Trophoblast cell (in vitro differentiated cells and primary cell): ENCODE results near the gene CNP.
A peak's percentile ranks its signal among the peaks of the same experiment; 100 is the strongest.

Experiments
- DNase-seq, 2 donors: peaks; one replicate each; pipeline ENCODE4 v3.0.0-alpha.2; 2016
- H2AFZ ChIP-seq: 2 replicates; pipeline ENCODE4 v1.6.1; 2013; ENCODE audit warnings: low read length, moderate library complexity, mild to moderate bottlenecking; ENCODE audit not compliant: insufficient read depth, poor library complexity
- H2AK5ac ChIP-seq: 2 replicates; pipeline ENCODE4 v1.6.1; 2013; ENCODE audit warnings: mild to moderate bottlenecking, low read length
- H2BK120ac ChIP-seq: 2 replicates; pipeline ENCODE4 v1.6.1; 2013; ENCODE audit warnings: low read length, mild to moderate bottlenecking, moderate library complexity; ENCODE audit not compliant: insufficient read depth, poor library complexity
- H2BK12ac ChIP-seq: 2 replicates; pipeline ENCODE4 v1.6.1; 2013; ENCODE audit warnings: mild to moderate bottlenecking, low read length, moderate library complexity
- H2BK5ac ChIP-seq: 2 replicates; pipeline ENCODE4 v1.6.1; 2013; ENCODE audit warnings: low read length, low read depth, moderate library complexity, mild to moderate bottlenecking; ENCODE audit not compliant: poor library complexity
- H3K14ac ChIP-seq: 2 replicates; pipeline ENCODE4 v1.6.1; 2013; ENCODE audit warnings: mild to moderate bottlenecking, low read length
- H3K18ac ChIP-seq: 2 replicates; pipeline ENCODE4 v1.6.1; 2013; ENCODE audit warnings: mild to moderate bottlenecking, low read length
- H3K23ac ChIP-seq: 2 replicates; pipeline ENCODE4 v1.6.1; 2013; ENCODE audit warnings: low read length
- H3K27ac ChIP-seq: 2 replicates; pipeline ENCODE4 v1.5.1; 2013; ENCODE audit warnings: low read depth, mild to moderate bottlenecking, inconsistent platforms, low read length, moderate library complexity
- H3K27me3 ChIP-seq: 2 replicates; pipeline ENCODE4 v1.6.1; 2013; ENCODE audit warnings: inconsistent platforms, mild to moderate bottlenecking, low read length, moderate library complexity; ENCODE audit not compliant: insufficient read depth
- H3K36me3 ChIP-seq, 2 experiments: 1 replicate in 1 of 2; 2 replicates in 1 of 2; pipeline ENCODE4 v1.6.1; 2013; ENCODE audit warnings: low read length in 2 of 2, mild to moderate bottlenecking in 2 of 2, moderate library complexity in 1 of 2; ENCODE audit not compliant: insufficient read depth in 2 of 2, control insufficient read depth in 1 of 2
- H3K4ac ChIP-seq: 2 replicates; pipeline ENCODE4 v1.6.1; 2013; ENCODE audit warnings: low read depth, mild to moderate bottlenecking, low read length, moderate library complexity
- H3K4me1 ChIP-seq, 2 experiments: 1 replicate in 1 of 2; 2 replicates in 1 of 2; pipeline ENCODE4 v1.6.1; 2013; ENCODE audit warnings: low read length in 2 of 2, mild to moderate bottlenecking in 2 of 2, moderate library complexity in 1 of 2; ENCODE audit not compliant: insufficient read depth in 2 of 2, control insufficient read depth in 1 of 2
- H3K4me2 ChIP-seq: 2 replicates; pipeline ENCODE4 v1.6.1; 2013; ENCODE audit warnings: inconsistent platforms, mild to moderate bottlenecking, low read length, moderate library complexity
- H3K4me3 ChIP-seq: 2 replicates; pipeline ENCODE4 v1.5.1; 2013; ENCODE audit warnings: mild to moderate bottlenecking, low read depth, low read length, inconsistent platforms
- H3K79me1 ChIP-seq: one replicate; pipeline ENCODE4 v1.6.1; 2013; ENCODE audit warnings: low read length
- H3K79me2 ChIP-seq: 2 replicates; pipeline ENCODE4 v1.6.1; 2013; ENCODE audit warnings: low read length, mild to moderate bottlenecking; ENCODE audit not compliant: control insufficient read depth, insufficient read depth, poor library complexity
- H3K9ac ChIP-seq: 2 replicates; pipeline ENCODE4 v1.6.1; 2013; ENCODE audit warnings: mild to moderate bottlenecking, low read length
- H3K9me3 ChIP-seq: 2 replicates; pipeline ENCODE4 v1.6.1; 2013; ENCODE audit warnings: low read depth, mild to moderate bottlenecking, control low read depth, inconsistent platforms, low read length; ENCODE audit not compliant: insufficient read depth
- H4K12ac ChIP-seq: 2 replicates; pipeline ENCODE4 v1.6.1; 2013; ENCODE audit warnings: low read depth, mild to moderate bottlenecking, low read length, moderate library complexity
- H4K8ac ChIP-seq: 2 replicates; pipeline ENCODE4 v1.6.1; 2013; ENCODE audit warnings: low read depth, mild to moderate bottlenecking, low read length, moderate library complexity
- H4K91ac ChIP-seq: one replicate; pipeline ENCODE4 v1.6.1; 2013; ENCODE audit warnings: low read depth, mild to moderate bottlenecking, low read length, moderate library complexity
- WGBS: extraction: QIAGEN DNeasy Blood & Tissue Kit; methylation state at CpG from one replicate; pipeline ENCODE4 v1.1.7; 2013; ENCODE audit warnings: missing lambda C conversion rate; ENCODE audit not compliant: insufficient read length, insufficient coverage; ENCODE audit errors: extremely low coverage; 5-methylcytosine and 5-hydroxymethylcytosine counted together

The CNP gene

DNA sequence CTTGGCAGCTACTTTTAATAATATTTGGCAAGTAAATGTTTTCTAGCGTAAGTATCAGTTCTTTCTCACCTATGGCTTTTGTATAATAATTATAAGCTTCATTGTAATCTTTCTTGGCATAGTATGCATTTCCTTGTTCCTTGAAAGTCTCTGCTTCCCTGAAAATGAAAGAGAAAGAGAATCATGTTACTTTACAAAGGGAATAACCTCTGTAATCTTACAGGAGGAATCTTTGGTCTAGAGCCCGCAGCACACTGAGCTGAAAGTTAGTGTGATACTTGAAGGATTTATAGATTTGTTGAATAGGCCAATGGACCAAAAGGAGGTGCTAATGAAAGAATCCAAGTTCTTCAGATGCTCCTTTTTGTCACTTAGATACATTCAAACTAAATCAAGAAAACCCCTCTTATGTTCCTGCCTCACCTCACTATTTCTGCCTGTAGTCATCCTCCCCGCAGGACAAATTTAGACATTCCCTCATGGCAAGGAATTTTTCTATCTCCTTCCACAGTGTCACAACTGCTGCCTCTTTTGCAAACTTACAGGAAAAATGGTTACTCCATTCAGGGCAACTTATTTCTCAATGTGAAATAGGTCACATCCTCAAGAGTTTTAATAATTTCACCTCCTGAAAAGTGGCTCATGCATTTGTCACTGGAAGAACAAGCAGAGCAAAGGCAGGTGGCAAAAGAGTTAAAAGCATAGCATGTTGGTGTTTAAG lies 34.0 kb downstream of the CNP start:
- H3K23ac ChIP-seq: no peak overlapping the region
- no peaks in the 10 kb centered on the region for H3K9me3 ChIP-seq
- H3K4ac ChIP-seq: no peak overlapping the region
- H3K18ac ChIP-seq: peak overlapping the region; percentile 33
- no peaks in the 10 kb centered on the region for H3K27me3 ChIP-seq
- no peaks in the 10 kb centered on the region for H3K79me1 ChIP-seq
- H3K27ac ChIP-seq: no peak overlapping the region
- H2BK5ac ChIP-seq: no peak overlapping the region
- no peak overlapping the region for H3K4me2 ChIP-seq
- WGBS: no CpG with 5 or more reads among the region's 3 CpGs
- no peak overlapping the region for H2BK120ac ChIP-seq
- no peak overlapping the region for H4K91ac ChIP-seq
- H3K9ac ChIP-seq: no peak overlapping the region
- peaks cover 40 to 48% of the 10 kb centered on the region in 2 experiments for H3K36me3 ChIP-seq
- peaks cover 2% of the 10 kb centered on the region for H3K79me2 ChIP-seq
- H2AFZ ChIP-seq: no peak overlapping the region
- no peak overlapping the region for H3K4me3 ChIP-seq
- no peak overlapping the region for H2BK12ac ChIP-seq
- H4K12ac ChIP-seq: no peak overlapping the region
- no peaks in the 10 kb centered on the region for H3K4me1 ChIP-seq
- no peak overlapping the region for H4K8ac ChIP-seq
- H2AK5ac ChIP-seq: no peak overlapping the region
- no peak overlapping the region for H3K14ac ChIP-seq
- DNase-seq: peak in 1 of 2 donors; percentile 34

DNA sequence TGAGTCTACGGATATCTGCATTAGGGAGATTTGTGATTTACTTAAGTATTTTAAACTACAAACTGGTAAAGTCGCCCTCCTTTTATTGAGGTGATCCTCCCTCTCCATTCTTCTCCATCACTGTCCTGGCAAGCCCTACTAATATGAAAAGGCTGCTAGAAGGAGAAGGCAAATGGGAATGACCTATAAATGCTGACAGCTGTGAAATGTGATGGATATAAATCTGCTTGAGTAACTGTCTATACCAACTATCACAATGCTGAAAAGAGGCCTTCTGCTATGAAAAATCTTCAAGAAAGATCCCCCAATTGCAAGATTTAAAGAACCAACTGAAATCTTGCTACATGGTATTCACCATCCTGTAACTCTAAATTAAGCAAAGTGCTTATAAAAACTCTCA lies 35.1 kb downstream of the CNP start:
- no peak overlapping the region for H3K4ac ChIP-seq
- no peak overlapping the region for H2BK120ac ChIP-seq
- H3K4me1 ChIP-seq: no peaks in the 10 kb centered on the region
- no peaks in the 10 kb centered on the region for H3K9me3 ChIP-seq
- H3K27me3 ChIP-seq: no peaks in the 10 kb centered on the region
- no peak overlapping the region for H3K18ac ChIP-seq
- H3K27ac ChIP-seq: no peak overlapping the region
- no peak for DNase-seq
- H3K4me2 ChIP-seq: no peak overlapping the region
- no peaks in the 10 kb centered on the region for H3K79me1 ChIP-seq
- no peak overlapping the region for H3K23ac ChIP-seq
- H2AK5ac ChIP-seq: no peak overlapping the region
- H3K9ac ChIP-seq: no peak overlapping the region
- no peak overlapping the region for H2BK5ac ChIP-seq
- no peak overlapping the region for H4K91ac ChIP-seq
- H4K8ac ChIP-seq: no peak overlapping the region
- no peak overlapping the region for H2BK12ac ChIP-seq
- H4K12ac ChIP-seq: no peak overlapping the region
- H3K14ac ChIP-seq: no peak overlapping the region
- H3K36me3 ChIP-seq: peaks cover 31 to 37% of the 10 kb centered on the region in 2 experiments
- peaks cover 4% of the 10 kb centered on the region for H3K79me2 ChIP-seq
- WGBS: no CpG with 5 or more reads among the region's 2 CpGs
- H2AFZ ChIP-seq: no peak overlapping the region
- H3K4me3 ChIP-seq: no peak overlapping the region

DNA sequence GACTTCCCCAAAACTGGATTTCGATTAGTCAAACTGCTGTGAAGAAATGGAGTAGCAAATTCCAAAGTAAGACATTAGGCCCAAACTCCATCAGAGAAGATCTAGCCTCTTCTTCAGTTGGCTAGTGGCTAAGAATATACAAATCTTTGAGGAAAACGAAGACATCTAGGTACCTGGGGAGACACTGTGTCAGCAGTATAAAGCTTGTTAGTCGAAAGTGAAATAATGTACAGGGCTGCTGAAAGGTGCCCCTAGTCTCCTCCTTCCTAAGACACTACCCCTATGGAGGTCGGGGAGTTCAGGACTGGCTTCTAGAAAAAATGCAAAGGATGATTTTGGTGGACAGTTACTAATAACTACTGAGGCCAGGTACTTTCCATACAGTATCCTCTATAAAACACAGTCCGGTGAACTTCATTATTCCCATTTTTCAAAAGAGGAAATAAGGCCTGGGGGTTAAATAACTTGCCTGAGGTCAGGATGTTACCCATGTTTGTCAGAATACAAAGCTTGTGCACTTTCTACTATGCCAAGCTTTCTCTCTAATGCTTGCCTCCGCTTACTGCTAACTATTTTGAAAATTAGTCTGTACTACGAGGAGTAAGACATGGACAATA lies 35.7 kb downstream of the CNP start:
- Histone ChIP-seq H2BK5ac (no peak overlapping the region), H2AFZ (no peak overlapping the region), H3K9ac (no peak overlapping the region), H4K91ac (no peak overlapping the region), H2BK120ac (no peak overlapping the region), H3K4me3 (no peak overlapping the region), H3K9me3 (no peaks in the 10 kb centered on the region), H2AK5ac (no peak overlapping the region), H2BK12ac (no peak overlapping the region), H3K27ac (no peak overlapping the region), H3K4ac (no peak overlapping the region), H3K4me2 (no peak overlapping the region), H3K14ac (no peak overlapping the region), H3K79me1 (no peaks in the 10 kb centered on the region), H4K12ac (no peak overlapping the region), H3K18ac (no peak overlapping the region), H4K8ac (no peak overlapping the region), H3K4me1 (no peaks in the 10 kb centered on the region), H3K27me3 (no peaks in the 10 kb centered on the region), H3K79me2 (peaks cover 4% of the 10 kb centered on the region), H3K36me3 (peaks cover 28 to 32% of the 10 kb centered on the region in 2 experiments), H3K23ac (no peak overlapping the region)
- DNase-seq: no peak
- no CpG with 5 or more reads among the region's 7 CpGs for WGBS

DNA sequence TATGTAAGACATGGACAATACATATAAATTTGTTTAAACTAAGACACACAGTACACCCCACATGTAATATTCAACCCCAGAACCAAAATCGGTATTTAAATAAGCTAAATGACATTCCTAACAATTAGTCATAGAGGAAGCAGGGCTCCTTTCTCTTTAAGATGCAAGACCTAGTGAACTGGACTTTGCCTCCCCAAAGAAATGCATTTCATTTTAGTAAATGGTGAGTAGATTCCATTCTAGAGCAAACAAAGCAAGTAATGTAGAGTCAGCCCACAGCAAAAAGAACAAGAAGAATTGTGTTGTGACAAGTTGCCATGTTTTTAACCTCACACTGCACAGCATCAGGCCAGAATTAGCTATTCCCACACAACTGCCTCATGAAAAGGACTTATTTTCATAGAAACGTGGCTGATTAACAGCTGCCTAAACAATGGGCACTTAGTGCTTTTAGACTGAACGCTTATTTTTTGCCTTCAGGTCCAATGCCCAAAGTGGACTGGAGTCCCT lies 36.3 kb downstream of the CNP start:
- peak overlapping the region; percentile 22 for H3K4ac ChIP-seq
- H4K8ac ChIP-seq: no peak overlapping the region
- no peak overlapping the region for H3K27ac ChIP-seq
- H2BK120ac ChIP-seq: no peak overlapping the region
- no peak overlapping the region for H4K91ac ChIP-seq
- no peak overlapping the region for H4K12ac ChIP-seq
- peaks cover 23 to 26% of the 10 kb centered on the region in 2 experiments for H3K36me3 ChIP-seq
- no peak overlapping the region for H3K4me3 ChIP-seq
- no peak overlapping the region for H3K18ac ChIP-seq
- no peak overlapping the region for H3K9ac ChIP-seq
- H2AK5ac ChIP-seq: no peak overlapping the region
- H2AFZ ChIP-seq: no peak overlapping the region
- no peak overlapping the region for H2BK12ac ChIP-seq
- H3K9me3 ChIP-seq: no peaks in the 10 kb centered on the region
- no peak for DNase-seq
- no peaks in the 10 kb centered on the region for H3K27me3 ChIP-seq
- no peak overlapping the region for H2BK5ac ChIP-seq
- no peak overlapping the region for H3K4me2 ChIP-seq
- H3K79me1 ChIP-seq: no peaks in the 10 kb centered on the region
- H3K79me2 ChIP-seq: peaks cover 4% of the 10 kb centered on the region
- H3K23ac ChIP-seq: no peak overlapping the region
- no peaks in the 10 kb centered on the region for H3K4me1 ChIP-seq
- no CpG with 5 or more reads among the region's 3 CpGs for WGBS
- no peak overlapping the region for H3K14ac ChIP-seq
